Head of caudate nucleus (tissue), 42 donors: Measurements from ENCODE around the gene ARHGAP4.

ENCODE experiments used
- DNase-seq, 42 donors: peaks; one replicate each; pipeline versions ENCODE4 v3.0.0 to v3.0.0-alpha.2; 2020 to 2021; ENCODE audit warnings: mixed read lengths in 7 of 42
- intact Hi-C: fragments of 100-400 bp; cut with DNase I; formaldehyde crosslinking; loops from one replicate; pipeline ENCODE4 v1.15.0; 2022

The ARHGAP4 gene

GRCh38 chrX:153865685-153866084 is 60.4 kb downstream of the ARHGAP4 start:
- DNase-seq = peak in 1 of 42 donors; percentile 13
- intact Hi-C loops = no loop called here

- intact Hi-C loops = no loop called here
- no peak for DNase-seq
Observed at GRCh38 chrX:153865321-153865580, 60.8 kb downstream of the ARHGAP4 start.

- intact Hi-C loops = no loop called here
- peak in 7 of 42 donors; percentile 29 to 54 (median 48) for DNase-seq
Observed at GRCh38 chrX:153864561-153865320, 61.3 kb downstream of the ARHGAP4 start.

- DNase-seq = peak in 1 of 42 donors; percentile 8
Observed at GRCh38 chrX:153864101-153864500, 62.0 kb downstream of the ARHGAP4 start.

GRCh38 chrX:153863251-153863991 is 62.6 kb downstream of the ARHGAP4 start:
- intact Hi-C loops = no loop called here
- DNase-seq = peak in 1 of 42 donors; percentile 5

More at GRCh38 chrX:153864101-153864500, 62.0 kb downstream of the ARHGAP4 start:
- intact Hi-C loops = no loop called here

- intact Hi-C loops = no loop called here
- DNase-seq = peak in 1 of 42 donors; percentile 8
Observed at GRCh38 chrX:153862369-153863250, 63.5 kb downstream of the ARHGAP4 start.

GRCh38 chrX:153861733-153862310 is 64.2 kb downstream of the ARHGAP4 start:
- intact Hi-C loops = no loop called here
- peak in 1 of 42 donors; percentile 8 for DNase-seq

- intact Hi-C loops = no loop called here
- DNase-seq = peak in 1 of 42 donors; percentile 5
Observed at GRCh38 chrX:153861151-153861550, 64.9 kb downstream of the ARHGAP4 start.
